ENCODE data around the gene ZNF438. TPM values are rescaled to one million over a fixed set of nuclear protein-coding genes. Genes with fewer than 3 reads are reported as not detected.

ZNF438 gene
- total RNA-seq, 2 experiments from 2014 or later = 2.7 to 3.1 TPM

- CTCF ChIA-PET = interaction anchor here (0.6 kb wide), 1 partner anchor 407 kb away, joined by 4 read pairs; no protein-coding TSS in a partner anchor
- POLR2A ChIA-PET = no interaction called here
Measured at GRCh38 chr10:30821261-30821993, 210.2 kb downstream of the ZNF438 start.

DNA sequence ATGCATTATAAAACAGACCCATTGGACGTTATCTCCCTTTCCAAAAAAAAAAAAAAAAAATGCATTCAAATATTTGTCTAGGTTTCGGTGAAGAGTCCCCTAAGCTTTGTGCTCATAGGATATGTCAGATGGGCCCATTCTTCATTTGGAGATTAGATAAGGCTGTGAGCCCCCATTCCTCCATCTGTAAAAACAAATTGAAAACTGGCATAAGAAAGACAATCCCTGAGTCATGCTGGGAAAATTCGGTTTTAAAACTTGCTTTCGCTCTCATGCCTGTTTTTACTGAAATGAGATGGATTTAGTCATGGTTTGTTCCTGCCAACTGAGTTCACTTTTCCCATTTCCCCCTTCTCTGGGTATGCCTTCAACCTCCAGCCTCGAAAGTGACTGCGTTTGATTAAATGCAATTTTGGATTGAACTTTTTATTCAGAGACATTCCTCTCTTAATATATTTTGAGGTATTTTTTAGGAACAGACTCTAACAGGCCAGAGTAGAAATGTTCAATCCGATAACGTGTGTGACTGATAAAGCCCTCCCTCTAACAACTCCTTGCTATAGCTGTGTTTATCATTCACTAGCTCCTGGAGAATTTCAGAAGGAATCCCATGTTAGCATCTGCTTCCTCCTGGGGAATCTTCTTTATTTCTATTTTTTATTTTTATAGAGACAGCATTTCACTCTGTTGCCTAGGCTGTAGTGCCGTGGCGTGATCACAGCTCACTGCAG lies 211.2 kb downstream of the ZNF438 start:
- POLR2A ChIA-PET = no interaction called here

GRCh38 chr10:30819341-30820181 lies 212.1 kb downstream of the ZNF438 start:
- ChIA-PET POLR2A (no interaction called here), CTCF (interaction anchor here (2.2 kb wide), 1 partner anchor 36 kb away, joined by 6 read pairs; no protein-coding TSS in a partner anchor)

More for the DNA sequence above, 211.2 kb downstream of the ZNF438 start:
- CTCF ChIA-PET = no interaction called here

- CTCF ChIA-PET = interaction anchor here (2.2 kb wide), 1 partner anchor 35 kb away, joined by 6 read pairs; no protein-coding TSS in a partner anchor
- POLR2A ChIA-PET = no interaction called here
Measured at GRCh38 chr10:30818854-30819253, 212.8 kb downstream of the ZNF438 start.

DNA sequence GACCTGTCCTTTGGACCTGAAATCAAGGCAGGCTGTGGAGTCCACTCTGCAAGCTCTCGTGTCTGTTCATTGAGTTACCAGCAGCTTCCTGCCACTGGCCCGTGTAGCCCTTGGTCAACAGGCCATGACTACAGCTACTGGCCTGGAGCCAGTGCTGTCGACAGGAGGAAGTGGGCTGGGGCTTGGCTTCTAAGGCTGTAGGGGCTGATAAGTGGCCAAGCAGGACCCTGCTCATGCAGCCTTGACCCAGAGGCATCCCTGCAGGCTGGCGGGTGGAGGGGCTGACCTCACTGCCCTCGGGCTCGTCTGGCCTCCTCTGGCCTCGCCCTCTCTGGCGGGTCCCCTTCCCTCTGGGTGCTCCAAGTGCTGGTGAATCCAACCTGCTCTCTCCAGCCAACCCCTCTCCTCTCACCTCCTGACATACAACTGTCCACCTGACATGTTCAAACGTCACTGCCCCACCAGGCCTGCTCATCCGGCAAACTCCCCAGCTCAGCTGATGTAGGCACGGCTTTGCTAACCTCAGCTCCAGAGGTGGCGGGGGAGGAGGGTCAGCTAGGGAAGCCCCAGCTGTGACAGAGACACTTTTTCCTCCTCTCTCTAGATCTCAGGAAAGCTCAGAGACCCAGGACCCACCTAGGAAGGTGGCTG lies 213.5 kb downstream of the ZNF438 start:
- ChIA-PET CTCF (interaction anchor here (2.2 kb wide), 1 partner anchor 34 kb away, joined by 6 read pairs; no protein-coding TSS in a partner anchor), POLR2A (no interaction called here)

DNA sequence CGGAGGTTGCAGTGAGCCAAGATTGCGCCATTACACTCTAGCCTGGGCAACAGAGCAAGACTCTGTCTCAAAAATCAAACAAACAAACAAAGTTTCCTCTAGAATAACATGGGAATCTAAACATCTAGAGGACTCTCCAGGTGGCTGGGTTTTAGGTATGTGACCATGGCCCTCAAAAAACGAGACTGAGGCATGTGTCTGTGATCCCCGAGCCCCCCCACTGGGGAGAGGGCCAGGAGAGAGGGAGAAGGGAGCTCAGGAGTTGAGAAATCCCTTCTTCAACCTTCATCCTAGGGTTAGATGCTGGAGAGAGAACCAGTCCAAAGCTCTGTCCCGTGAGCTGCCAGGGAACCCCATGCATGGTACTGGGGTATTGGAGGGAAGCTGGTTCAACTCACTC lies 214.1 kb downstream of the ZNF438 start:
- ChIA-PET CTCF (interaction anchor here (2.2 kb wide), 1 partner anchor 34 kb away, joined by 6 read pairs; no protein-coding TSS in a partner anchor), POLR2A (no interaction called here)

- CTCF ChIA-PET = no interaction called here
- POLR2A ChIA-PET = no interaction called here
Measured at GRCh38 chr10:30816820-30817171, 214.9 kb downstream of the ZNF438 start.

GRCh38 chr10:30816159-30816819 lies 215.4 kb downstream of the ZNF438 start:
- ChIA-PET CTCF (interaction anchor here (0.6 to 1.6 kb wide), 3 partner anchors 31 to 64 kb away, joined by 3 to 4 read pairs (median 3); no protein-coding TSS in a partner anchor), POLR2A (no interaction called here)

GRCh38 chr10:30813872-30814481 lies 217.7 kb downstream of the ZNF438 start:
- CTCF ChIA-PET = no interaction called here

GRCh38 chr10:30812018-30812851 lies 219.4 kb downstream of the ZNF438 start:
- POLR2A ChIA-PET = interaction anchor here (0.7 kb wide), 1 partner anchor 154 kb away, joined by 3 read pairs; no protein-coding TSS in a partner anchor

More at GRCh38 chr10:30813872-30814481, 217.7 kb downstream of the ZNF438 start:
- POLR2A ChIA-PET = no interaction called here

DNA sequence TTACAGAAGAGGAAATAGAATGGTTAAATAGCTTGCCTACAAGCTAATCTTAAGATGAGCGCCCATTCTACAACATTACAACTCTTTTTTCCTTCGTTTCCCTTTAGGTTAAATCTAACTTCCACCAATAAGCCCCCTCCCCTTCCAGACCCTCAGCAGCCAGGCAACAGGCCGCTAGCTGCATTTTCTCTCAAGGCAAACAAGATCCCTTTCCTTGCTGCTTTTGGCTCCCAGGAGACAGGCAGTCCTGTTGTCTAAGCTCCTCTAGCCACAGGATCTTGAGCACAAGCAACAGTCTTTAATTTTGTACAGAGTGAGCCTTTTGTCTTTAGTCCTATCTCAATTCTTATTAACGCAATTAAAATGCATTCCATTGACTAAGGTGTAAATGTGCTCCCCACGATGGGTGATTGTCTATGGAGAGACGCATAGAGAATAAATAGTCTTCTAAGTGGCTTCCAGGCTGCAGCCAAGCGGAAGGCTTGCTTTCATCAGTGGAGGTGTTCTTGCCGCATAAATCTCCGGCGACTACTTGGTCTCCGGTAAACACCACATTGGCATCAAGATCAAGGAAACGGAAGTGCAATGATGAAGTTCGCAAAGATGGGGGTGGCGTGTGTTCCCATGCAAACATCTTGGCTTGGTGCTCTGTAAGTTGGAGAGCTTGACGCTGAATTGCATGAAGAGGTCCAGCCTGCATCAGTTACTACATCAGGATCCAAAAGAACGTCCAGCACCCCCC lies 220.2 kb downstream of the ZNF438 start:
- POLR2A ChIA-PET = no interaction called here
- CTCF ChIA-PET = interaction anchor here (0.6 kb wide), 1 partner anchor 196 kb away, joined by 3 read pairs; no protein-coding TSS in a partner anchor

More at GRCh38 chr10:30812018-30812851, 219.4 kb downstream of the ZNF438 start:
- CTCF ChIA-PET = interaction anchor here (0.6 to 0.9 kb wide), 3 partner anchors 29 to 998 kb away, joined by 3 read pairs; no protein-coding TSS in a partner anchor

GRCh38 chr10:30810416-30810815 lies 221.2 kb downstream of the ZNF438 start:
- CTCF ChIA-PET = no interaction called here
- POLR2A ChIA-PET = no interaction called here

DNA sequence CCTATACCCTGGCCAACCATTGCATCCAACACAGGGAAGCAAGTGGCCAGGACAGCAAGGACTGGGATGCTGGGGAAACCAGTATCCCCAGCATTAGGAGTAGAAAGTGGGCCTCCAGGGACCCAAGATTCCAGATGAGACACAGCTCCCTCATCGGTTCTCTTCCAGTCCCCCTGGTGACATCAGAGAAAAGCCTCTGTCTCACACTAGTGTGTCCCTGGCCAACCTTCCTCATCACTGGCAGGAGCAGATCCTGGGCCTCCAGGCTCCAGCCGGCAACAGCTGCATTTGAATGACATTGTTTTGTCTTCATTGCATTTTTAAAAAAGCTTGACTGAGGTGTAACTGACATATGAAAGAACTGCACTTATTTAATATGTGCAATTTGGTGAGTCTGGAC lies 224.8 kb downstream of the ZNF438 start:
- CTCF ChIA-PET = no interaction called here

GRCh38 chr10:30805061-30805460 lies 226.6 kb downstream of the ZNF438 start:
- POLR2A ChIA-PET = no interaction called here

More for the DNA sequence above, 224.8 kb downstream of the ZNF438 start:
- POLR2A ChIA-PET = no interaction called here

DNA sequence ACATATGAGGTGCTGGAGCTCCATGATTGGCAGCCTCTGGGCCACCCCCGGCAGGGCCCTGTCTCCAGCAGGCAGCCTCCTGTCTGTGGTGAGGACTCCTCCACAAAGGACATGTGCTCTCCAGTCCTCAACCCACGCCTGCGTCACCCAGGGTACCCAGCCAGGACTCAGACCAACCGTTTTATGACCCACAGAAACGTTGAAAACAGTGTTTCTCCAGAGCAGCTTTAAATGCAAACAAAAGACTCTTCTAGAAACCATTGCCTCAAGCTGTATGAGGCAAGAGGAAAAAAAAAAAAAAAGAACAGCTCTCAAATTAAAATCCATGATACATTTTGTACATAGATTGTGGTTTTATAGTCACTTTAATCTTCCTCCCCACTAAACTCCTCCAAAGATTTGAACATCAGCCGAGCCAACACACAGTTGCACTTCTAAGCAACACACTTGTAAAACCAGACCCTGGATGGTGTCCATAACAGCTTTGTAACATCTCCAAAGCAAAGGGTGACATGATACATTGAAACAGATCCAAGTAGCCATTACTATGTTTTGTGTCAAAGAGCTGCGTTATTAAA lies 227.1 kb downstream of the ZNF438 start:
- CTCF ChIA-PET = no interaction called here
- POLR2A ChIA-PET = no interaction called here

More at GRCh38 chr10:30805061-30805460, 226.6 kb downstream of the ZNF438 start:
- CTCF ChIA-PET = no interaction called here

- ChIA-PET CTCF (no interaction called here), POLR2A (no interaction called here)
Measured at GRCh38 chr10:30803892-30804322, 227.8 kb downstream of the ZNF438 start.
